HL-60/S4 (cell line): Measurements from ENCODE around the gene TRIM29.
"Not testable (repeated sequence)": the region's sequence is repeated elsewhere in the genome, so short reads cannot be mapped to it uniquely, and the experiment has no call there.

Source experiments
- in situ Hi-C: fragments of 300-500 bp; cut with MboI; formaldehyde crosslinking; loops from 2 replicates; pipeline ENCODE4 v1.14.3; 2022; ENCODE audit warnings: low sequenced_read_pairs

The TRIM29 gene, protein sequence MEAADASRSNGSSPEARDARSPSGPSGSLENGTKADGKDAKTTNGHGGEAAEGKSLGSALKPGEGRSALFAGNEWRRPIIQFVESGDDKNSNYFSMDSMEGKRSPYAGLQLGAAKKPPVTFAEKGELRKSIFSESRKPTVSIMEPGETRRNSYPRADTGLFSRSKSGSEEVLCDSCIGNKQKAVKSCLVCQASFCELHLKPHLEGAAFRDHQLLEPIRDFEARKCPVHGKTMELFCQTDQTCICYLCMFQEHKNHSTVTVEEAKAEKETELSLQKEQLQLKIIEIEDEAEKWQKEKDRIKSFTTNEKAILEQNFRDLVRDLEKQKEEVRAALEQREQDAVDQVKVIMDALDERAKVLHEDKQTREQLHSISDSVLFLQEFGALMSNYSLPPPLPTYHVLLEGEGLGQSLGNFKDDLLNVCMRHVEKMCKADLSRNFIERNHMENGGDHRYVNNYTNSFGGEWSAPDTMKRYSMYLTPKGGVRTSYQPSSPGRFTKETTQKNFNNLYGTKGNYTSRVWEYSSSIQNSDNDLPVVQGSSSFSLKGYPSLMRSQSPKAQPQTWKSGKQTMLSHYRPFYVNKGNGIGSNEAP

DNA sequence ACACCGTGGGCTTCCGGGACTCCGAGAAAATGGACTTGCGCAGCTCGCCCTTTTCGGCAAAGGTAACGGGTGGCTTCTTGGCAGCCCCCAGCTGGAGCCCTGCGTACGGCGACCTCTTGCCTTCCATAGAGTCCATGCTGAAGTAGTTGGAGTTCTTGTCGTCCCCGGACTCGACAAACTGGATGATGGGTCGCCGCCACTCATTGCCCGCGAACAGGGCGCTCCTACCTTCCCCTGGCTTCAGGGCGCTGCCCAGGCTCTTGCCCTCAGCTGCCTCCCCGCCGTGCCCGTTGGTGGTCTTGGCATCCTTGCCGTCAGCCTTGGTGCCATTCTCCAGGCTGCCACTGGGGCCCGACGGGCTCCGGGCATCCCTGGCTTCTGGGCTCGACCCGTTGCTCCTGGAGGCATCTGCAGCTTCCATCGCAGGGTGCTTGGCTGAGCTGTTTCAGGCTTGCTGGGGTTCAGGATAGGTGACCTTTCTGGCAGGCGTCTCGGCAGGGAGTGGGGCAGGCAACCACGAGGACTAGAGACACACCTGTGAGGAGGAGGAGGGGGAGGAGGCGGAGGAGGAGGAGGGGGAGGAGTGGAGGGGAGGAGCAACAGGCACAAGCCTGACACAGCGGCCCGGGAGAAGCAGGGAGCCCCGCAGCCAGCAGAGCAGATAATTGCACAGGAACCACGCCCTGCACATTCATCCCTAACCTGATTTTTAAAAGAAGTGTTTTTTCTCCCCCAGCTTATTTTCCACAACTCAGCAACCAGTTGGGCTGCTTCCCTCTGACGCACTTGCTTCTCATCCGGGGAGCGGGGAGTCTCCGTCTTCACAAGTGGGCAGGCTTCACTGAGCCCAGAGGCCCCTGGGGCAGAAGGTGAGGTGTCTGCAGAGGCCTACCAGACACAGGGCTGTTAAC, at the start of gene TRIM29:
Gene TRIM29 (minus strand): TSS at position 503 of the 911 bp plus-strand sequence. CDS start 82 bp downstream, at position 421.
- in situ Hi-C loops: no loop called here

DNA sequence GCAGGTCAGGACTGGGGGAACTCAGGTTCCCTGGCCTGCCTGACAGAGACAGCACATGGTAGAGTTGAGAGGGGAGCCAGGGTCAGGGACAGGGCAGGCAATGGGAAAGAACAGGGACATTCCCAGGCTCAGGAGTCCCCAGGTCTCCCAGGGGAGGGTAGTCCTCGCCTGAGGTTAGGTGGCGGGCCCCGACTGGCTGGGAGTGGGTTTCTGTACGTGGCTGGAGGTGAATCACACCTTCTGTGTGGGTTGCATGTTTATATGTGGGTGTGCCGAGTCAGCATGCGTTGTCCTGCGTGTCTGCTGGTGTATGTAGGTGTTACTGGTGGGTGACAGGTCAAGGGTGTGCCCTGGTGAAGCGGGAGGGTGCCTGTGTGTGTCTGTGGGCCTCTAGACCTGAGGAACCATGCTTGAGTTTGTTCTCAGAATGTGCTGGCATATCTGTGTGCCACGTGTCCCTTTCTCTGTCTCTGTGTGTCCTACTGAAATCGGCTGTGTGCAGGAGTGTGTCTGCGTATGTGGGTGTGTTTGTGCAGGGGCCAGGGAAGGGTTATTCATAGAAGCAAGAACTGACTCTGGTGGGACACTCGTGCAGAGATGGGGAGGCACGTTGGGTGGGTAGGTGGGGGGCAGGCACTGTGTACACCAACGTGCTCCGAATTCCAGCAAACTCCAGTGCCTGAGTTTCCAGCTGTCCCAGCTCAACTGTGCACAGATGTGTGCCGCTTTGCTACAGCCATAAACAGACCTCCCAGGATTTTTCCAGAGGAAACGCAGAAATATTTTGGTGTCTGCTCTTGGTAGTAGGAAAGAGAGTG, 49.1 kb upstream of the TRIM29 start:
- in situ Hi-C loops: no loop called here

DNA sequence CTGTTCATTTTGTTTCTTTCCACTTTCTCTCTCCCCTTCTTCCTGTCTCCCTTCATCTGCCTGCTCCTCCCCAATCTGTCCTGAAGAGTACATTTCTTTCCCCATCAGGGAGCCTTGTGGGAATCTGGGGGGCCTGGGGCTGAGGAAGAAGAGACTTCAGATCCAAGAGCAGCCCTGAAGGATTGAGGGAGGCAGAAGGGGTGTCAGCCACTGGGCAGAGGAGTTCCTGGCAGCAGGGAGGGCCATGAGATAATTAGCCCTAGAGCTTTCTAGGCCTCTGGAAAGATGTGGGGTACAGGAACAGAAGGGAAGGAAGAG, 48.5 kb upstream of the TRIM29 start:
- in situ Hi-C loops: no loop called here

GRCh38 chr11:120185706-120186455, 48.0 kb upstream of the TRIM29 start:
- in situ Hi-C loops: no loop called here

DNA sequence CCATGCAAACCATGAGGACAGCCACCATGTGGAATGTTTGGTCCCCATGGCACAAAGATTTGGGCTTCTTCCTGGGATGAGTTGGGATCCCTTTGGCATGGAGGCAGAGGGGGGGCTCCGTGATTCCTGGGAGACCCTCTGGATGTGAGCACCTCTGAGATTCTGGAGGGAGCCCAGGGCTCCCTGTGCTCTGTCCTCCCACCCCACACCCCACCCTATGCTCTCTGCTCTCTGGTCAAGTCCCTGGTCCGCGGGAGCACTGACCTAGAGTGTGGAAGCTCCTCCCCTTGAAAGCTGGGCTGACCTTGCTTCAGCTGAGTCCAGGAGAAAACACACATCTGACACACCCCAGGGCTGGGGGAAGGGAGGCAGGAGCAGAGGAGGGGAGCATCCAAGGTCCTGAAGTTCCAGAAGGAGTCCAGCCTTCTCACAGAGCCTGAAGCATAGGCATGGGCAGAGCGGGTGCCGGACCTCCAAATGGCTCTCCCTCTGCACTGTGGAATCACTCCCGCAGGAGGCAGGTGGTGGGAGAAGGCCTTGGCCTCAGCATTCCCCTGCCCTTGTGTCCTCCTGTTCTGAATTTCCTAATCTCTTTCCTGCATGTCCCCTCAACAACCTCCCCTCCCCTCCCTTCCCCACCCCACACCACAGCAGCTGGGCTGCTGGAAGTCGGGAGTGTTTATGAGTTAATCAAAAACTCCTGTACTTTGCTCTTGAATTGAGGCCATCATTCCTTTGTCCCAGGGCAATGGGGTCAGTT, 47.2 kb upstream of the TRIM29 start:
- in situ Hi-C loops: no loop called here

DNA sequence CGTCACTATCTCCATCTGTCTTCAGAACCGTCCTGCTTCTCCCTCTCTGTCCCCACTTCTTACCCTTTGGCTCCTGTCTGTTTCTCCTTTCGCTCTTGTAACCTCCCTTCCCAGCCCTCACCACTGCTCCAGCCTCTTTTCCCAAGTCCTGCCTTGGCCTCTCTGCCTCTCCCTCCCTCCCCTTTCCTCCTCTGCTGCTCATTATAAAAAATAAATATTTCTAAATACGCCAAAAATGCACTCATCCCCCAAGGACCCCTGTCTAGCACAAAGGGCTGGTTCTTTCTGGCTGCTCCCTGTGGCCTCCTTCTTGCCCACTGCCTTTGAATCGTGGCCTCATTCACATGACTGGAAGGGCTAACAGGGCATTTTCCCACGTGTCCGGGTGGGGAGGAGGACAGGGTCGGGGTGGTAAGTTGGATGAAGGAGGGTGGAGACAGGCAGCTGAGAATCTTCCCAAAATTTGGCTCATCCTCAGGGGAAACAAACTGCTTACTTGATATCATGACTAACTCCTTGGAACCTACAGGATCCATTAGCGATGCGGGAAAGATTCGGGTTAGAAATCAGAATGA, 46.5 kb upstream of the TRIM29 start:
- in situ Hi-C loops: no loop called here

- in situ Hi-C loops: no loop called here
Observed at GRCh38 chr11:120183701-120184141, 45.8 kb upstream of the TRIM29 start.

GRCh38 chr11:120182790-120183491, 45.0 kb upstream of the TRIM29 start:
- in situ Hi-C loops: no loop called here

DNA sequence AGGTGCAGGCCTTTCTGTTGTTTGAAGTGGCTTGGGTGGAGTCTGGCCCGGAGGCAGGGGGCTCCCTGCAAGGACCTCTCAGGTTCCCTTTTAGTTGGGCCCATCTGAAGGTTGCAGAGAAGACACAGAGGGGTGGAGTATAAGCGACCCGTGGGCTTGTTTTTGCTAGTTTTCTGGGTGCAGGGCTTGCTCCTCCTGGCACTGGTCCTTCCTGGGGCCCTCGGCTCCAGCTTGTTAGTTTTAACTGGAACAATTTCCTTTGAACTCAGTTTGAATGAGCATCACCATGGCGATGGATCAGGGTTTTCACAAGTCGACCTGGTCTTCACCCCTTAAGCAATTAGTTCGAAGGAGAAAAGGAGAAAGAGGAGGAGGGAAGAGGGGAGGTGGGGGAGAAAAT, 44.5 kb upstream of the TRIM29 start:
- in situ Hi-C loops: no loop called here

- in situ Hi-C loops: no loop called here
Observed at GRCh38 chr11:120181376-120181975, 43.6 kb upstream of the TRIM29 start.

DNA sequence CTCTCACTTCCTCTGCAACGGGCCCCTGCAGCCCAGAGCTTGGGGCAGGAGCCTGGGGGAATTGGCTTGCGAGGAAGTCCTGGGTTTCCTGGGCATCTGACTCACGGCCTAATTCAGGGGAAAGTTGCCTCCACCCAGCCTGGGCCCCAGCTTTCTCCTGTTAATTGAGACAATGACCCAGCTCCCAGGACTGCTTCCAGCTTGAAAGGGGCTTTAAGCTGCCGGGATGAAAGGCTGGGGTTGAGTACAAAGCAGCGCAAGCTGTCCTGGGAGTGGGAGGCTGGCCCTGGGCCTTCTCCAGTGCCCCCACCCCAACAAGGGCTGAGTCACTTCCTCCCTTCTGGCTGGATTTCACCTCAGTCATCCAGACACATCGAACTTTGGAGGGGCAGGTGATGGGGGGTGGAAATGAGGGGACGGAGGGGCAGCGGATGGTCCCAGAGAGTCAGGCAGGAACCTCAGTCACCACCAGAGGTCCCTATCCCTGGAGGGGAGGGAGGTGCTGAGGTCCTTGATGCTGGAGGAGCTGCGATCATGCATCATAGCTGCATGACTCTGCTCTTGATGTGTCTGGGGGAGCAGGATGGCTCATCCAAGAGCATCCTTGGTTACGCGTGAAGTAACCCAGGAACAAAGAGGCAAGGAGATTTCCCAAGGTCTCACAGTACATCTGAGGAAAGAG, 42.8 kb upstream of the TRIM29 start:
- in situ Hi-C loops: no loop called here

DNA sequence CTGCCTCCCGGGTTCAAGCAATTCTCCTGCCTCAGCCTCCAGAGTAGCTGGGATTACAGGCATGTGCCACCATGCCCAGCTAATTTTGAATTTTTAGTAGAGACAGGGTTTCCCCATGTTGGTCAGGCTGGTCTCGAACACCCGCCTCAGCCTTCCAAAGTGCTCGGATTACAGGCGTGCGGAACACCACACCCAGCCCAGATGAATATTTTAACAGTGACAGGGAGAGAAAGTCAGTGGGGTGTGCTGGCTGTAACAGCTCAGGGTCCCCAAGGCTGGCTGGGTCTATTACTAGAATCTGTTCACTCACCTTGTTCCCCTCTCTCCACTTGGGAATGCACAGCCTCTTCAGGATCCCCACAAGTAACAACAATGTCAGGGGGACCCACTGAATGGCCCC, 42.1 kb upstream of the TRIM29 start:
- in situ Hi-C loops: not testable (repeated sequence)

GRCh38 chr11:120179057-120179672, 41.3 kb upstream of the TRIM29 start:
- in situ Hi-C loops: loop anchor here (5.0 kb wide), 1 partner anchor 48 kb away; no protein-coding TSS in a partner anchor

DNA sequence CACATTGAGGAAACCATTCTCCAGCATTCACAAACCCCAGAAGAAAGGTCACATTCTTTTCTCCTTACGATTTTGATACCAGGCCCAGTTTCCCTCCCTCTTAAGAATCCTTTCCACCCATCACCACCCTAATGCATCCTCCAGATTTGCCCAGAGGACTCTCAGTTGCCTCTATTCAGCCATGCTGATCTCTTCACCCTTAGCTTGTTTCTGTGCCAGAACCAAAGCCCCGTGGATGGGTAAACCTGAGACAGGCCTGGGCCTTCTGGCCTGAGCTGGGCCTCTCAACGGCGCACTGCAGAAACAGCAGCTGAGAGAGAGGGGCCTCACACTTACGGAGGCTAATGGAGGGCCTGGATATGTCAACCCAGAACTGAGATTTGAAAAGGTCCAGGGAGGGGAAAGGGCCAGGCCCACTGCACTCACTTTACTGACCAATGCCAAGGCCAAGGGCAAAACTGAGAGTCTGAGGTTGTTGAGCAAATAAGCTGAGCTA, 40.7 kb upstream of the TRIM29 start:
- in situ Hi-C loops: loop anchor here (5.0 kb wide), 1 partner anchor 49 kb away; no protein-coding TSS in a partner anchor

DNA sequence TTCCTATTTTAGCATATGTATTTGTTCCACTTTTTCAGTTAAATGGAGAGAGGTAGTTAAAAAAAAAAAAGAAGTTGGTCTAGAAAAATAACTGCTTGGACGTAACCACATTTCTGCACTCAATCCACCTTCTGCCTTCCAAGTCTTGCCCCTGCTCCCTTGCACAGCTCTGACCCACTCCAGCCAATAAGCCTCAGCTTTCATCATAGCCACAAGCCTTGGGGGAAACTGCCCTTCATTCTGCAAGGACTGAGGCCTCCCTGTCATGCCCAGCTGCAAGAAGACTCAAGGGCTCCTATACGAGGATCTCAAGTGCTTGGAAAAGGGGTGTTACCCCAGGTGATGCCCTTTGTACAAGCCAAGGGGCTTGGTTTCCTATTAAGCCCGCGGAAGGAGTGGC, 37.0 kb upstream of the TRIM29 start:
- in situ Hi-C loops: loop anchor here (5.0 kb wide), 2 partner anchors 52 to 122 kb away; no protein-coding TSS in a partner anchor

DNA sequence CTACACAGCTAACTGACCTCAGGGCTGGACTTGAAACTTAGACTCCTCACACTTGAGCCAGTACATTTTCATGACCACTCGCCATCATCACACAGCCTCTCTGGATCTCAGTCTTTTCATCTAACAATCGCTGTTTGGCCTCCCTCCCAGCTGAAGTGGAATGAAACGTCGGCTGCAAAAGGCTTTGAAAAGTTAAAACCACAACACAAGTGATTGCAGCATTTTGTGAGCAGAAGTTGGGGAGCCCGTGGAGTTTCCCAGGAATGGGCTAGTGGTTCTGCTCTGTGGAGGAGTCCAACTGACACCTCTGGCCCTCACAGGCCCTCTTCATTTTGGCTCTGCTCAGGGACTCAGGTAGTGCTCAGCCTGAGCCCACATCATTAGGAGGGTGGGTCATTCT, 35.9 kb upstream of the TRIM29 start:
- in situ Hi-C loops: loop anchor here (5.0 kb wide), 1 partner anchor 123 kb away; no protein-coding TSS in a partner anchor
